SJCRH30 (cell line): ENCODE results near the gene CTNNA3. TPM values are rescaled to one million over a fixed set of nuclear protein-coding genes. Genes with fewer than 3 reads are reported as not detected.

ENCODE experiments used
- DNase-seq, 2 experiments: peaks; one replicate each; pipeline ENCODE4 v3.0.0-alpha.2; 2015 to 2020
- H3K27ac ChIP-seq: fragments of 250-450 bp; sonication (Bioruptor Pico); 2 replicates; pipeline ENCODE4 v1.5.1; 2020; ENCODE audit warnings: mild to moderate bottlenecking, moderate library complexity
- H3K27me3 ChIP-seq: fragments of 250-450 bp; sonication (Bioruptor Pico); 2 replicates; pipeline ENCODE4 v1.5.1; 2020; ENCODE audit warnings: mild to moderate bottlenecking, moderate library complexity
- H3K36me3 ChIP-seq: fragments of 250-450 bp; sonication (Bioruptor Pico); 2 replicates; pipeline ENCODE4 v1.5.1; 2020; ENCODE audit warnings: mild to moderate bottlenecking, moderate library complexity
- H3K4me1 ChIP-seq: fragments of 250-450 bp; sonication (Bioruptor Pico); 2 replicates; pipeline ENCODE4 v1.5.1; 2020; ENCODE audit warnings: mild to moderate bottlenecking, moderate library complexity
- H3K4me3 ChIP-seq: fragments of 250-450 bp; sonication (Bioruptor Pico); 2 replicates; pipeline ENCODE4 v1.5.1; 2020; ENCODE audit warnings: mild to moderate bottlenecking, moderate library complexity
- H3K9me3 ChIP-seq: fragments of 250-450 bp; sonication (Bioruptor Pico); replicated peaks from 2 replicates; pipeline ENCODE4 v1.5.1; 2020; ENCODE audit warnings: mild to moderate bottlenecking, moderate library complexity
- total RNA-seq: library from RNA; depleted of rRNA; stranded (reverse); fragments of >200 nt; shearing (Covaris generic); gene quantifications from 2 replicates; pipeline ENCODE4 v1.2.3, GENCODE V29; 2014

CTNNA3 gene
- total RNA-seq, 1 experiment from 2014 or later, result 2.7 TPM

- H3K4me3 ChIP-seq, result no peak overlapping the region
- H3K36me3 ChIP-seq, result no peaks in the 10 kb centered on the region
- no peaks in the 10 kb centered on the region for H3K4me1 ChIP-seq
- H3K9me3 ChIP-seq, result no peaks in the 10 kb centered on the region
- DNase-seq, result no peak
- H3K27ac ChIP-seq, result no peak overlapping the region
- no peaks in the 10 kb centered on the region for H3K27me3 ChIP-seq
Observed at GRCh38 chr10:66804962-66805361, 891.0 kb downstream of the CTNNA3 start.

GRCh38 chr10:66803174-66803573 lies 892.8 kb downstream of the CTNNA3 start:
- DNase-seq, result no peak
- H3K9me3 ChIP-seq, result no peaks in the 10 kb centered on the region
- no peaks in the 10 kb centered on the region for H3K4me1 ChIP-seq
- H3K4me3 ChIP-seq, result no peak overlapping the region
- H3K36me3 ChIP-seq, result no peaks in the 10 kb centered on the region
- no peaks in the 10 kb centered on the region for H3K27me3 ChIP-seq
- no peak overlapping the region for H3K27ac ChIP-seq

- no peak for DNase-seq
- no peaks in the 10 kb centered on the region for H3K36me3 ChIP-seq
- H3K9me3 ChIP-seq, result no peaks in the 10 kb centered on the region
- no peaks in the 10 kb centered on the region for H3K27me3 ChIP-seq
- H3K4me1 ChIP-seq, result no peaks in the 10 kb centered on the region
- H3K27ac ChIP-seq, result no peak overlapping the region
- no peak overlapping the region for H3K4me3 ChIP-seq
Observed at GRCh38 chr10:66799474-66799873, 896.5 kb downstream of the CTNNA3 start.

GRCh38 chr10:66795866-66796265 lies 900.1 kb downstream of the CTNNA3 start:
- Histone ChIP-seq H3K9me3 (no peaks in the 10 kb centered on the region), H3K4me3 (no peak overlapping the region), H3K27me3 (no peaks in the 10 kb centered on the region), H3K4me1 (no peaks in the 10 kb centered on the region), H3K27ac (no peak overlapping the region), H3K36me3 (no peaks in the 10 kb centered on the region)
- DNase-seq, result no peak

DNA sequence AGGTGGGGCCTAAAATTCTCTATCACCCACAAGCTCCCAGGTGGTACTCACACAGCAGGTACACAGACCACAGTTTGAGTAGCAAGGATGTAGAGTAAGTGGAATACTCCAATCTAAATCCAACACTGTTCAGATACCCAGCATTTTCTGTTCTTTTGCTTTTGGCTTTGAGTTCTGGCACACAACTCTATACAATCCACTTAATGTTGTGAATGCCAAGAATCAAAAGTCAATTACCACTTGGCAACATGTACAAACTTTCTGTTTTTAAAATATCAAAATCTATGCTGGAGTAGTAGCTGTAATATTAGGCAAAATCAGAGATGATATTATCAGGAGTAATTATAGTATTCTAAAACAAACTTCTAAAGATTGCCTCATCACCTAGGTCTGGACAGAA lies 903.6 kb downstream of the CTNNA3 start:
- DNase-seq, result no peak
- Histone ChIP-seq H3K27me3 (no peaks in the 10 kb centered on the region), H3K27ac (no peak overlapping the region), H3K4me1 (no peaks in the 10 kb centered on the region), H3K4me3 (no peak overlapping the region), H3K9me3 (no peaks in the 10 kb centered on the region), H3K36me3 (no peaks in the 10 kb centered on the region)

GRCh38 chr10:66788178-66788987 lies 907.6 kb downstream of the CTNNA3 start:
- no peak for DNase-seq
- no peak overlapping the region for H3K27ac ChIP-seq
- H3K27me3 ChIP-seq, result no peaks in the 10 kb centered on the region
- H3K36me3 ChIP-seq, result no peaks in the 10 kb centered on the region
- no peaks in the 10 kb centered on the region for H3K9me3 ChIP-seq
- H3K4me1 ChIP-seq, result no peaks in the 10 kb centered on the region
- no peak overlapping the region for H3K4me3 ChIP-seq

DNA sequence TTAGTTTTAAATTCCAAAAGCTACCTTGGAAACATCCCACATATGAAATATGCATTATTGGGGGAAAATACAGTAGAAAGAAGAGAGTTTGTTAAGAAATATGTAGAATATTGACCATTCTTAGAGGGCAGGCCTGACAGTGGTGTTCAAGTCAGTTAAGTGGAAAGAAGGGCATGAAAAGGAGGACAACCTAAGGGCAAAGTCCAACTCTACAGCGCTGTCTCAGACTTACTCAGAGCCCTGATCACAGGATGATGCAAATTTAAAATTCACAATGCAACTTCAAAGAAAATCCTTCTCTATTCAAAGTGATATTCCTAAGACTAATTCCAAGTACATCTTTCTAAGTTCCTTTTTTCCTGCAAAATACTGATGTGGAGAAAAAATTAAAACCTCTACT lies 909.3 kb downstream of the CTNNA3 start:
- H3K27me3 ChIP-seq, result no peaks in the 10 kb centered on the region
- H3K9me3 ChIP-seq, result no peaks in the 10 kb centered on the region
- DNase-seq, result no peak
- H3K4me3 ChIP-seq, result no peak overlapping the region
- H3K27ac ChIP-seq, result no peak overlapping the region
- H3K4me1 ChIP-seq, result no peaks in the 10 kb centered on the region
- H3K36me3 ChIP-seq, result no peaks in the 10 kb centered on the region

GRCh38 chr10:66784770-66785169 lies 911.2 kb downstream of the CTNNA3 start:
- no peaks in the 10 kb centered on the region for H3K9me3 ChIP-seq
- no peaks in the 10 kb centered on the region for H3K4me1 ChIP-seq
- no peak overlapping the region for H3K4me3 ChIP-seq
- DNase-seq, result no peak
- H3K36me3 ChIP-seq, result no peaks in the 10 kb centered on the region
- H3K27ac ChIP-seq, result no peak overlapping the region
- H3K27me3 ChIP-seq, result no peaks in the 10 kb centered on the region

GRCh38 chr10:66783316-66783715 lies 912.7 kb downstream of the CTNNA3 start:
- no peak overlapping the region for H3K4me3 ChIP-seq
- no peaks in the 10 kb centered on the region for H3K9me3 ChIP-seq
- no peaks in the 10 kb centered on the region for H3K4me1 ChIP-seq
- no peak overlapping the region for H3K27ac ChIP-seq
- no peak for DNase-seq
- H3K27me3 ChIP-seq, result no peaks in the 10 kb centered on the region
- no peaks in the 10 kb centered on the region for H3K36me3 ChIP-seq

DNA sequence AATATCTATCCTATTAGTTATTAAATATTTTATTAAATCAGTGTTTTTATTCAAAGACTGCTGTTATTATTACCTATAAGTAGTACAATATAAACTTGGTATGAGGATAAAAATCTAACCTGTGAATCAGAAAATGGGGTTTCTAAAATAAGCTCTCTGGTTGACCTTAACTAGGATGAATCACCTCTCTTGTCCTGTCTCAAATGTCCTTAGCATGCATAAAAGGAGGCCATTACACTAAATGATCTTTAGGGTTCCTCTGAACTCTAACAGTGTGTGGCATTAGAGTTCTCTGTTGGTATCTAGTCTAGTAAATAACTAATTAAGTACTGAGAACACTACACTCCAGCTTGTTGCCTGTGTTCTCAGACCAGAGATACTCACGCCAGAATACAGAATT lies 913.2 kb downstream of the CTNNA3 start:
- H3K4me1 ChIP-seq, result no peaks in the 10 kb centered on the region
- H3K36me3 ChIP-seq, result no peaks in the 10 kb centered on the region
- H3K27me3 ChIP-seq, result no peaks in the 10 kb centered on the region
- no peak overlapping the region for H3K4me3 ChIP-seq
- no peak for DNase-seq
- no peak overlapping the region for H3K27ac ChIP-seq
- no peaks in the 10 kb centered on the region for H3K9me3 ChIP-seq

DNA sequence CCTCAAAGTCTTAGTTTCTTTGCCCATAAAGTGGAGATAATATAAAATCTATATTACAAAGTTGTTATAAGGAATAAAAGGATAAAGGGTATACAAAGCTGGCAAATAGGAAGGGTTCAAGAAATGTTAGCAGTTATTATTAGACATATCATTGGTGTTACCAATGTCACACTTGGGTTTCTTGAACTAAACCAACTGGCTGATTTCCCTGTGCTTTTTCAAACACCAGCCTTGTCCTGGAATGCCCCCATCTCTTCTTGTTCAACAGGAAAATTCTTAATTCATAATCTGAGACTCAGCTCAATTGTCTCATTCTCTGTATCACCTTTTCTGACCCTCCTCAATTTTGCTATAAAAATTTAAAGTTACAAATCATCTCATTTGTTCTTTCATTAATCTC lies 913.9 kb downstream of the CTNNA3 start:
- Histone ChIP-seq H3K9me3 (no peaks in the 10 kb centered on the region), H3K36me3 (no peaks in the 10 kb centered on the region), H3K27me3 (no peaks in the 10 kb centered on the region), H3K27ac (no peak overlapping the region), H3K4me1 (no peaks in the 10 kb centered on the region), H3K4me3 (no peak overlapping the region)
- DNase-seq, result no peak

DNA sequence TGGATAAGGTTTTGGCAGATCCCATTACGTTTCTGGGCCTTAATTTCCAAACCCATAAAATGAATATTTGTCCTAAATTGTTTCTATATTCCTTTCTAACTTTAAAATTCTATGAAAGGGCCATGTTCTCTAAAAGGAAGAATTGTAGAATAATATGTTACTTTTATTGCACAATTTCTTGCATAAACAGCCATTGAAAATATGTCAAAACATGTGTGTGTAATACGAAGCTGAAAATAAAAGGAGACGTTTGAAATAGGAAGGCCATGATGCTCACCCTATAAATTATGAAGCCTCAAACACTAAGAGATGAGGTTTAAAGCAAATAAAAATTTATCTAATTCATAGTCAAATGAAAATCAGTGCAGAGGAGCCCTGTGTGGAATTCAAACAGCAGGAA lies 915.2 kb downstream of the CTNNA3 start:
- H3K9me3 ChIP-seq, result no peaks in the 10 kb centered on the region
- no peaks in the 10 kb centered on the region for H3K4me1 ChIP-seq
- DNase-seq, result no peak
- H3K27ac ChIP-seq, result no peak overlapping the region
- H3K4me3 ChIP-seq, result no peak overlapping the region
- H3K27me3 ChIP-seq, result no peaks in the 10 kb centered on the region
- no peaks in the 10 kb centered on the region for H3K36me3 ChIP-seq

DNA sequence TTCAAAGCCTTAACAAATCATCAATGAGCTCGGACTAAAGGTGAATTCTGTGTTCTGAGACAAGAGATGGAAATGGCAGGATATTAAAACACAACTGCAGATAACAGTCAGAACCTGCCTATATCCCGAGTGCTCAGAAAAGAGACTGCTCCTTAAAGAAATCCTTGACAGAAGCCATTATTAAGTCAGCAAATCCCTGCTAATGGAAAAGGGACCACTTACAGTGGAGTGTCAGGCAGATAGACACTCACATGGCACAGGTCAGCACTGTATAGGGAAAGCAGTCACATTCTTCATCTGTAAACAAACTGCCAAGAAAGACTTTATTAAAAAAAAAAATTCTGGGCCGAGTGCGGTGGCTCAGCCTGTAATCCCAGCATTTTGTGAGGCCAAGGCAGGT lies 917.6 kb downstream of the CTNNA3 start:
- no peak for DNase-seq
- Histone ChIP-seq H3K36me3 (no peaks in the 10 kb centered on the region), H3K4me1 (no peaks in the 10 kb centered on the region), H3K9me3 (no peaks in the 10 kb centered on the region), H3K27me3 (no peaks in the 10 kb centered on the region), H3K27ac (no peak overlapping the region), H3K4me3 (no peak overlapping the region)

GRCh38 chr10:66777665-66778064 lies 918.3 kb downstream of the CTNNA3 start:
- Histone ChIP-seq H3K4me1 (no peaks in the 10 kb centered on the region), H3K36me3 (no peaks in the 10 kb centered on the region), H3K27me3 (no peaks in the 10 kb centered on the region), H3K9me3 (no peaks in the 10 kb centered on the region), H3K27ac (no peak overlapping the region), H3K4me3 (no peak overlapping the region)
- no peak for DNase-seq

DNA sequence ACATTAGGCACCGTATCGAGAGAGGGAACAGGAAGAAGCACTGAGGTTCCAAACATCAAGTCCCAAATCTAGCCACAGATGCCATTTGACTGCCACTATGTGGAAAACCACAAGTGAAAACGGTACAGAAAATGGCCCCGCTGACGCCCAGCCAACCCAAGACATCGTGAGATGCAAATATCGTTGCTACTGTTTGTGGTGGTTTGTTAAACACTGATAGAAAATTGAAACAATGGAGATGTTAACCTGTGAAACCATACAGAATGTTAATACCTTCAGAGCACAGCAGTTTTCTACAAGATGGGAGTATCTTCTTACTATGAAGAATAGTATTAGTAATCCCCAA lies 922.5 kb downstream of the CTNNA3 start:
- H3K9me3 ChIP-seq, result no peaks in the 10 kb centered on the region
- H3K4me1 ChIP-seq, result no peaks in the 10 kb centered on the region
- H3K27me3 ChIP-seq, result no peaks in the 10 kb centered on the region
- no peak overlapping the region for H3K27ac ChIP-seq
- no peak for DNase-seq
- H3K4me3 ChIP-seq, result no peak overlapping the region
- H3K36me3 ChIP-seq, result no peaks in the 10 kb centered on the region
